ENCODE data around the gene TMEM240. TPM values are rescaled to one million over a fixed set of nuclear protein-coding genes. Genes with fewer than 3 reads are reported as not detected.
"Not testable (repeated sequence)": the region's sequence is repeated elsewhere in the genome, so short reads cannot be mapped to it uniquely, and the experiment has no call there.

The TMEM240 gene
- total RNA-seq, 2 donors from 2014 or later = 11.1 TPM

DNA sequence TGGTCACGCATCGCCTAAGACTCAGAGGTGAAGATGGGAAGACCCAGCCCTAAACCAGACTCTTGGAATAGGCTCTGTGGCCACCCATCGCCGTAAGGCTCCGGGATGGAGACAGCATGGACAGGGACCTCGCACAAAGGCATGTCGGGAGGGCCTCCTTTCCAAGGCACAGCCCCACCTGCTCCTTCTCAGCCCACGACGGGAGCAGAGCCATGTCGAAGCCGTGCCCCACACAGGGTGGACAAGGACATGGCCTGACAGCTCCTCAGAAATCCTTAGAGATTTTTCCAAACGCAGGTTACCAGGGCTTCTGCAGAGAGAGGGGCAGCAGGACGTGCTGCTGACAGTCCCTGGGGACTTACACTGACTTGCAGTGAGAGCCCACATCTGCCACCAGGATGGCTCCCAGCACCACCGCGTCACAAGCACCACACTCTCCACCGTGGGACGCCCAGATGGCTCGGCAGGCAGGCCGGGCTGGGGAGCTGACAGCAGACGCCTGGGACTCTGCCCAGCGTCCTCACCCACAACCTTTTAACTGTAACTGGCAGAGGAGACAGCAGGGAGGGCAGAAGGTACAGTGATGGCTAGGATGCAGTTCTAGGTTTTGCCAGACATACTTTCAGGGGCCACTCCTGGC is 22.3 kb upstream of the TMEM240 start:
- Histone ChIP-seq H3K27me3 (replicated peaks; ENCODE audit: insufficient read depth) (no peaks in the 10 kb centered on the region), H3K4me1 (ENCODE audit: control insufficient read depth in 1 of 2, low read depth in 2 of 2) (no peaks in the 10 kb centered on the region), H3K9me3 (no peaks in the 10 kb centered on the region), H3K27ac (no peak overlapping the region), H3K36me3 (peaks cover 50% of the 10 kb centered on the region), H3K4me3 (no peak overlapping the region)
- TF ChIP-seq, protein P1, sequence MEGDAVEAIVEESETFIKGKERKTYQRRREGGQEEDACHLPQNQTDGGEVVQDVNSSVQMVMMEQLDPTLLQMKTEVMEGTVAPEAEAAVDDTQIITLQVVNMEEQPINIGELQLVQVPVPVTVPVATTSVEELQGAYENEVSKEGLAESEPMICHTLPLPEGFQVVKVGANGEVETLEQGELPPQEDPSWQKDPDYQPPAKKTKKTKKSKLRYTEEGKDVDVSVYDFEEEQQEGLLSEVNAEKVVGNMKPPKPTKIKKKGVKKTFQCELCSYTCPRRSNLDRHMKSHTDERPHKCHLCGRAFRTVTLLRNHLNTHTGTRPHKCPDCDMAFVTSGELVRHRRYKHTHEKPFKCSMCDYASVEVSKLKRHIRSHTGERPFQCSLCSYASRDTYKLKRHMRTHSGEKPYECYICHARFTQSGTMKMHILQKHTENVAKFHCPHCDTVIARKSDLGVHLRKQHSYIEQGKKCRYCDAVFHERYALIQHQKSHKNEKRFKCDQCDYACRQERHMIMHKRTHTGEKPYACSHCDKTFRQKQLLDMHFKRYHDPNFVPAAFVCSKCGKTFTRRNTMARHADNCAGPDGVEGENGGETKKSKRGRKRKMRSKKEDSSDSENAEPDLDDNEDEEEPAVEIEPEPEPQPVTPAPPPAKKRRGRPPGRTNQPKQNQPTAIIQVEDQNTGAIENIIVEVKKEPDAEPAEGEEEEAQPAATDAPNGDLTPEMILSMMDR (IDR thresholded peaks at IDR 0.05) = no peak
- DNase-seq (ENCODE audit: low spot score) (no peak), ATAC-seq (ENCODE audit: insufficient number of reproducible peaks, low FRiP score, low read depth) (no peak)

DNA sequence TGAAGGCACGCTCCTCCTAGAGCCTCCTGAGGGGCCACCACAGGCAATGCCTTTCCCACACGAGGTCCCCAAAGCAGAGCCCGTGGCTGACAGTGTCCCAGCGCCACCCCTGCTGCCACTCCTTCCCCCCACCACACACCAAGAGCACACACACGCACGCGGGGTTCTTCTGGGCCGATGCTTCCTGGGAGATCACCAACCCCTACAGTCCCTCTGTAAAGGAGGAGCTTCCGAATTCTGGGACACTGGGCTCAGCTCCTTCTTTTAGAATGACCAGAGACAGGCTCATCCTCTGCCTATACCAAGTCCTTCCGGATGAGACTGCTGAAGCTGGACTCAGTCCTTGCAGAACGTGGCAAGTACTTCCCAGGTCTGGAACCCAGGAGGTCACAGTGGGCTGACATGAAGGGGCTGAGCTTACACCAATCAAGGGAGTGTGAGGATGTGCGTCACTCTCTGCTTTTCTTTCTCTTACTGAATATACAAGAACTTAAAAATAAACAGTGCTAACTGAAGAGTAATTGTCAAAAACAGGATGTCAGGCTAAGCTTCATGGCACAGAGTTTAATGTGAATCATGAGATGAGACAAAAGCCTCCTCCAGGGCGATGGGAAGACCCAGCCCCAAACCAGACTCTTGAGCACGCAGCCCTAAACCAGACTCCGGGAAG is 21.5 kb upstream of the TMEM240 start:
- no peaks in the 10 kb centered on the region for H3K4me1 ChIP-seq (ENCODE audit: control insufficient read depth in 1 of 2, low read depth in 2 of 2)
- no peaks in the 10 kb centered on the region for H3K27me3 ChIP-seq (replicated peaks; ENCODE audit: insufficient read depth)
- TF ChIP-seq, protein P1 (IDR thresholded peaks at IDR 0.05) = no peak
- DNase-seq (ENCODE audit: low spot score) (no peak), ATAC-seq (ENCODE audit: insufficient number of reproducible peaks, low FRiP score, low read depth) (no peak)
- H3K4me3 ChIP-seq = no peak overlapping the region
- H3K36me3 ChIP-seq = peaks cover 50% of the 10 kb centered on the region
- H3K9me3 ChIP-seq = no peaks in the 10 kb centered on the region
- no peak overlapping the region for H3K27ac ChIP-seq

DNA sequence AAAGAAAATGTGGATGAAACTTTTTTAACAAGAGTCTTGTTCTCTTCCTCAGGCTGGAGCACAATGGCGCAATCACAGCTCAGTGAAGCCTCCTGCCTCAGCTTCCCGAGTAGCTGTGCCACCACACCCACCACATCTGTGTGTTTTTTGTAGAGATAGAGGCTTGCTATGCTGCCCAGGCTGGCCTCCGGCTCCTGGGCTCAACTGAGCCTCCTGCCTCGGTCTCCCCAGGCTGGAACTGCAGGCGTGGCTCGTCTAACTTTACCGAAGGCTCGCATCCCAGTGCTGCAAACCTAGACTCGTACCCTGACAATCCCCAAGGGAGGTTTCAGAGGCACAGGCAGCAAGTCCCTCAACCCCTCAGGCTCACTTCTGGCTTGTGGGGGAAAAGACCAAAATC is 19.8 kb upstream of the TMEM240 start:
- no peak overlapping the region for H3K4me3 ChIP-seq
- TF ChIP-seq, protein P1 (IDR thresholded peaks at IDR 0.05) = no peak
- H3K4me1 ChIP-seq (ENCODE audit: control insufficient read depth in 1 of 2, low read depth in 2 of 2) = no peaks in the 10 kb centered on the region
- ATAC-seq (ENCODE audit: insufficient number of reproducible peaks, low FRiP score, low read depth) (no peak), DNase-seq (ENCODE audit: low spot score) (no peak)
- H3K27ac ChIP-seq = no peak overlapping the region
- H3K36me3 ChIP-seq = peaks cover 45% of the 10 kb centered on the region
- H3K27me3 ChIP-seq (replicated peaks; ENCODE audit: insufficient read depth) = no peaks in the 10 kb centered on the region
- H3K9me3 ChIP-seq = no peaks in the 10 kb centered on the region

DNA sequence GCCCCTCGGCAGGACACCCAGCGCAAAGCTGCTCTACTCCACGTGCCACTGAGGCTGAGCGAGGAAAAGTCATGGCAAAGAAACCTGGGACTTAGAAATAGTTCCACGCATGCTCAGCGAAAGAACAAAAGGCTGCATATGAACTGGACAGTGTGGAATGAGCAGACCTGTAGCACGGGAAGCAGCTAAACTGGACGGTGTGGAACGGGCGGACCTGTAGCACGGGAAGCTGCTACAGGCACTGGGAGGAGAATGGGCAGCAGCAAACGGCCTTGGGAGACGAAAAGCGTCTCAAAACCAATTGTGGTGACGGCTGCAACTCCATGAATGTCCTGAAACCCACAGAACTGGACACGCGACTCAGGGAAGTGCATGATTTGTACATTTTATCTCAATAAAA is 18.6 kb upstream of the TMEM240 start:
- Histone ChIP-seq H3K4me1 (ENCODE audit: control insufficient read depth in 1 of 2, low read depth in 2 of 2) (no peaks in the 10 kb centered on the region), H3K36me3 (peaks cover 37% of the 10 kb centered on the region), H3K27me3 (replicated peaks; ENCODE audit: insufficient read depth) (no peaks in the 10 kb centered on the region), H3K27ac (no peak overlapping the region), H3K4me3 (no peak overlapping the region), H3K9me3 (no peaks in the 10 kb centered on the region)
- DNase-seq (ENCODE audit: low spot score) = no peak
- ATAC-seq (ENCODE audit: insufficient number of reproducible peaks, low FRiP score, low read depth) = no peak
- TF ChIP-seq, protein P1 (IDR thresholded peaks at IDR 0.05) = no peak

DNA sequence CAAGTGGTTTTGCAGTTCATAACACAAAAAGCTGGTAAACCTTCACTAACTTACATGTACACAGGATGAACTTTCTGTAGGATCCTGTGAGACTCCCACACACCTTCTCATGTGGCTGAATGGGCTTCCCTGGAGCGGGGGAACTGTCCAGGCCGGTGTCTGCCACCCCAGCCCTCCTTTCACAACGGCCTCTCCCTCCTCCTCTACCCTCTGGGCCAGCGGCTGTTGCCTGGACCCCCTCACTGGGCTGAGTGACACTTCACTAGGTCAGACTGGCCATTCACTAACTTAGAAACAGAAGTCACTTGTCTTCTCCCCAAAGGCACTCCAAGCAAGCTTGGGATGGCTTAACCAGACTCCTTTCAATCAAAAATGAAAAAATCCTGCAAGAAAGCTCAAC is 18.2 kb upstream of the TMEM240 start:
- Histone ChIP-seq H3K4me3 (no peak overlapping the region), H3K27ac (no peak overlapping the region), H3K4me1 (ENCODE audit: control insufficient read depth in 1 of 2, low read depth in 2 of 2) (no peaks in the 10 kb centered on the region), H3K27me3 (replicated peaks; ENCODE audit: insufficient read depth) (no peaks in the 10 kb centered on the region), H3K36me3 (peaks cover 32% of the 10 kb centered on the region), H3K9me3 (no peaks in the 10 kb centered on the region)
- TF ChIP-seq, protein P1 (IDR thresholded peaks at IDR 0.05) = no peak
- no peak for DNase-seq (ENCODE audit: low spot score)
- no peak for ATAC-seq (ENCODE audit: insufficient number of reproducible peaks, low FRiP score, low read depth)

DNA sequence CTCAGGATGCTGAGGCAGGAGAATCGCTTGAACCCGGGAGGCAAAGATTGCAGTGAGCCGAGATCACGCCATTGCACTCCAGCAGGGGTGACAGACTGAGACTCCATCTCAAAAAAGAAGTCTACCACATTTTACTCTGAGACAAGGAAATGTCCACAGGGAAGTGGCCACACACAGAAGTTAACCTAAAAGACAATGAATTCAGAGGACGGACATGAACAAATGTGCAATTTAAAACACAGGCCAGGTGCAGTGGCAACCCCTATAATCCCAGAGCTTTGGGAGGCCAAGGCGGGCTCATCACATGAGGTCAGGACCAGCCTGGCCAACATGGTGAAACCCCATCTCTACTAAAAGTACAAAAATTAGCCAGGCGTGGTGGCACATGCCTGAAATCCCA is 17.3 kb upstream of the TMEM240 start:
- not testable (repeated sequence) for H3K4me1 ChIP-seq (ENCODE audit: control insufficient read depth in 1 of 2, low read depth in 2 of 2)

DNA sequence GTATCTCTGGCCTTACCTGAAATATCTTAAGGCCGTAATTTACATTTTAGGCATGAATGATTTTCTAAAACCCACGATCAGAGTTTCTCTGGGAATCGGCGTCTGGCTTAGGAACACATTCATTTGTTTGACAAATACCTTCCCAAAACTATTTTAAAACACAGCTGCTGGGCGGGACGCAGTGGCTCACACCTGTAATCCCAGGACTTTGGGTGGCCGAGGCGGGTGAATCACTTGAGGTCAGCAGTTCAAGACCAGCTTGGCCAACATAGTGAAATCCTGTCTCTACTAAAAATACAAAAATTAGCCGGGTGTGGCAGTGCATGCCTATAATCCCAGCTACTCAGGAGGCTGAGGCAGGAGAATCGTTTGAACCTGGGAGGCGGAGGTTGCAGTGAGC is 16.5 kb upstream of the TMEM240 start:
- not testable (repeated sequence) for H3K4me1 ChIP-seq (ENCODE audit: control insufficient read depth in 1 of 2, low read depth in 2 of 2); H3K9me3 ChIP-seq; H3K27me3 ChIP-seq (replicated peaks; ENCODE audit: insufficient read depth); H3K4me3 ChIP-seq; ATAC-seq (ENCODE audit: insufficient number of reproducible peaks, low FRiP score, low read depth); DNase-seq (ENCODE audit: low spot score); H3K27ac ChIP-seq
- peaks cover 18% of the 10 kb centered on the region for H3K36me3 ChIP-seq

More for the DNA sequence above, 17.3 kb upstream of the TMEM240 start:
- H3K27me3 ChIP-seq (replicated peaks; ENCODE audit: insufficient read depth); H3K4me3 ChIP-seq; DNase-seq (ENCODE audit: low spot score); ATAC-seq (ENCODE audit: insufficient number of reproducible peaks, low FRiP score, low read depth); H3K9me3 ChIP-seq; H3K27ac ChIP-seq: not testable (repeated sequence)
- peaks cover 23% of the 10 kb centered on the region for H3K36me3 ChIP-seq

Measured in thoracic aorta (tissue), 2 donors.